ENCODE results near the gene CNBD2.
"Not testable (repeated sequence)": the region's sequence is repeated elsewhere in the genome, so short reads cannot be mapped to it uniquely, and the experiment has no call there.

Gene CNBD2

DNA sequence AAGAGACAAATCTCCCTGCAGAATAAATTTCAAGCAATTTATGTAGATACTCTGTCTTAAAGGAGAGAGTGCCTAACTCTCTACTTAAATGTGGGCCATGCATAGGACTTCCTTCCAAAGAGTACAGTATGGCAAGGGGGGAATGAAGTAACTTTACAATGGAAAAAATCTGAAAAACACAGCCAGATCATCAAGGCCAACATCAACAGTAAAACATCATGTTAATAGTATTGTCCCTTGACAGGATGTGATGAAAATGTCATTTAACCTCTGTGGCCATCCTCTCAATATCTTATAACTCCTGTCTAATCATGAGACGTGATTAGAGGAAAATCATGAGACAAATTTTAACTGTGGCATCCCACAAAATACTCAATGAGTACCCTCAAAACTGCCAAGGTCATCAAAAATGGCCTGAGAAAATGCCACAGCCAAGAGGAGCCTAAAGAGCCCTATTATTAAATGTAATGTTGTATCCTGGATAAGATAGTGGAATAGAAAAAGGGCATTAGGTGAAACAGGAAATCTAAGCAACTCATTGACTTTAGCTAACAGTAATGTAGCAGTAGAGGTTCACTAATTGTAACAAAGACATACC, 47.5 kb downstream of the CNBD2 start:
- TF ChIP-seq TAF1 (IDR thresholded peaks at IDR 0.05; ENCODE audit: low read depth, low read length): no peak
- TF ChIP-seq PAX5 (IDR thresholded peaks at IDR 0.05; ENCODE audit: insufficient read depth, low read length, severe bottlenecking): no peak
- no peak for TF ChIP-seq SPI1 (IDR thresholded peaks at IDR 0.05; ENCODE audit: low read depth, low read length)
- no peak for TF ChIP-seq POU2F2 (IDR thresholded peaks at IDR 0.05; ENCODE audit: low read depth, low read length)
- TF ChIP-seq POLR2AphosphoS5 (IDR thresholded peaks at IDR 0.05; ENCODE audit: low read depth, low read length): no peak
- TF ChIP-seq POLR2A (IDR thresholded peaks at IDR 0.05; ENCODE audit: low read depth, low read length): no peak
- FAIRE-seq: no peak
- no peak for DNase-seq (ENCODE audit: insufficient read length, low spot score)

DNA sequence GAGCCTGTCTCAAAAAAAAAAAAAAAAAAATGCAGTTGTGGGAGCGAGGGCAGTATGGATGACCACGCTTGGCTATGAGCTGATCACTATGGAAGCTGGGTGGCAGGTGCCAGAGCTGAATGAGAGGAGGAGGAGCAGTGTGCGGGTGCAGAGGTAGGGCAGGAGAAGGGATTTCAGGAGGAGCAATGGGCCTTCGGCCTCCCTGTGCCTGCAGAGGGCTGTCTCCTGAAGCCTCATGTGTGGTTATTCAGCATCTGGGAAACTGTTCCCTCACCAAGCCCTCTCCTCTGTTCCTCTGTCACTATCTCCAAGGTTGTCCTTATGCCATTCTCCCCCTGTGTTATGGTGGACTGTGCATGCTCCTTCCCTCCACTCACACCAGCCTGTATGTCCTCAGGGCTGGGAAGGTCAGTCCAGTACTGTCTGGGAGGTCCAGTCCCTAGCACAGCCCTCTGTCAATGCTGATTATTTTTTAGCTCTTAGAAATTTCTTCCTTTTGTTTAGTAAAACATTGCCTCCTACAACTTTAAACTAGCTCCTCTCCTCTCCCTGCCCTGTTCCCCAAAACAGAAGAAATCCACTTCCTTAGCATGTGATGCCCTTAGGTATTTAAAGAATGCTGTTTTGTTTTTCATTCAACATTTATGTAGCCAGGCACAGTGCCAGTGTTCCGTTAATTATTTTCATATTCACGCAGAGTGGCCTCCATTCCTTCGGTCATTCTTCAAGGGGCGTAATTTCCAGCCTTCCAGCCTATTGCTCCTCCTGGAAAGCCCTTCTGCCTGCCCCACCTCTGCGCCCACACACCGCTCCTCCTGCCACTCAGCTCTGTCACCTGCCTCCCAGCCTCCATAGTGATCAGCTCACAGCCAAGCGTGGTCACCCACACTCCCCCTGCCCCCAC, 48.9 kb downstream of the CNBD2 start:
- FAIRE-seq: no peak
- TF ChIP-seq SPI1 (IDR thresholded peaks at IDR 0.05; ENCODE audit: low read depth, low read length) (no peak), POLR2A (IDR thresholded peaks at IDR 0.05; ENCODE audit: low read depth, low read length) (no peak), POU2F2 (IDR thresholded peaks at IDR 0.05; ENCODE audit: low read depth, low read length) (no peak), POLR2AphosphoS5 (IDR thresholded peaks at IDR 0.05; ENCODE audit: low read depth, low read length) (no peak), PAX5 (IDR thresholded peaks at IDR 0.05; ENCODE audit: insufficient read depth, low read length, severe bottlenecking) (no peak), TAF1 (IDR thresholded peaks at IDR 0.05; ENCODE audit: low read depth, low read length) (no peak)
- DNase-seq (ENCODE audit: insufficient read length, low spot score): no peak

DNA sequence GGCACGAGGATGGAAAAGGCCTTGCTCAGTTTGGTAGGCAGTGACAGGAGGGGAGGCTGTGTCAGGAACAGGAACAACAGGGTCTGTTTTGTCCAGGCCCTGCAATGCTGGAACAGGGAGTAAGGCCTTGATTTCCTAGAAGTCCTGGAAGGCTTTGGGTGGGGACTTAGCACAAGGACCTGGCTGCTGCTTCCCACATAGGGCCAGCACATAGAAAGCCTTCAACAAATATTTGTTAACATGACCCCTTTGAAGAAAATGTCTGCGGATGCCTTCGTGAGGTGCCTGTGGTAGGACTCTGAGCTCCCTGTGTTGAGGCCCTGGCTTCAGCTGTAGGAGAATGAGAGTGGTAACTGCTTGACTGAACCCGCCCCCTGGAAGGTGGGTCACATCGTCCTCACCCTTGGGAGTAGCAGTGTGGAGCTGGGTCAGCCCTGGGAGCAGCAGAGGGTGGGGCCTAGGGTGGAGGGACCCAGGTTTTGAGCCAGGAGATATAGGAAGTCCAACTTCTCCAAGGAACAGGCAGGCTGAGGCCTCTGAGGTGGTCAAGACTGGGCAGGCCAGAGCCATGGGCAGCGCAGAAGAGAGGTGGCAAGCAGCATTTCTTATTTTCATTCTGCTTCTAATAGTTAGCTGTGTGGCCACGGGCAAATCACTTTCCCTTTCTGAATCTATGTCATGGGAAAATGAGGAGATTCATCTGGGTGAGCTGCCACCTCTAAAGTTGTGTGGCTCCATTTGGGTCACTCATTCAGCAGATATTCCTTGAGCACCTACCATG, 50.0 kb downstream of the CNBD2 start:
- no peak for TF ChIP-seq POLR2A (IDR thresholded peaks at IDR 0.05; ENCODE audit: low read depth, low read length)
- no peak for TF ChIP-seq PAX5 (IDR thresholded peaks at IDR 0.05; ENCODE audit: insufficient read depth, low read length, severe bottlenecking)
- TF ChIP-seq SPI1 (IDR thresholded peaks at IDR 0.05; ENCODE audit: low read depth, low read length): no peak
- TF ChIP-seq POLR2AphosphoS5 (IDR thresholded peaks at IDR 0.05; ENCODE audit: low read depth, low read length): no peak
- no peak for TF ChIP-seq TAF1 (IDR thresholded peaks at IDR 0.05; ENCODE audit: low read depth, low read length)
- no peak for TF ChIP-seq POU2F2 (IDR thresholded peaks at IDR 0.05; ENCODE audit: low read depth, low read length)
- no peak for FAIRE-seq
- no peak for DNase-seq (ENCODE audit: insufficient read length, low spot score)

DNA sequence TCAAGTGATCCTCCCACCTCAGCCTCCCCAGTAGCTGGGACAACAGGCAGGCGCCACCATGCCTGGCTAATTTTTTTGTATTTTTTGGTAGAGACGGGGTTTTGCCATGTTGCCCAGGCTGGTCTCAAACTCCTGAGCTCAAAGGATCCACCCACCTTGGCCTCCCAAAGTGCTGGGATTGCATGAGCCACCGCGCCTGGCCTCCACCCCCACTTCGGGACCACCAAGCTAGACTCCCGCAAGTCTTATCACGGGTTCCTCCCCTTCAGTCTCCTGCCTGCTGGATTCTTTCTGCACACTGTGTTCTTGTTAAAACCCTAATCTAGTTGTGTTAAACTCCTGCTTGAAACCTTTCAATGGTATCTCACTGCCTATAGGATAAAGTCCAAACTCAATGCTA, 57.7 kb downstream of the CNBD2 start:
- not testable (repeated sequence) for DNase-seq (ENCODE audit: insufficient read length, low spot score); FAIRE-seq

DNA sequence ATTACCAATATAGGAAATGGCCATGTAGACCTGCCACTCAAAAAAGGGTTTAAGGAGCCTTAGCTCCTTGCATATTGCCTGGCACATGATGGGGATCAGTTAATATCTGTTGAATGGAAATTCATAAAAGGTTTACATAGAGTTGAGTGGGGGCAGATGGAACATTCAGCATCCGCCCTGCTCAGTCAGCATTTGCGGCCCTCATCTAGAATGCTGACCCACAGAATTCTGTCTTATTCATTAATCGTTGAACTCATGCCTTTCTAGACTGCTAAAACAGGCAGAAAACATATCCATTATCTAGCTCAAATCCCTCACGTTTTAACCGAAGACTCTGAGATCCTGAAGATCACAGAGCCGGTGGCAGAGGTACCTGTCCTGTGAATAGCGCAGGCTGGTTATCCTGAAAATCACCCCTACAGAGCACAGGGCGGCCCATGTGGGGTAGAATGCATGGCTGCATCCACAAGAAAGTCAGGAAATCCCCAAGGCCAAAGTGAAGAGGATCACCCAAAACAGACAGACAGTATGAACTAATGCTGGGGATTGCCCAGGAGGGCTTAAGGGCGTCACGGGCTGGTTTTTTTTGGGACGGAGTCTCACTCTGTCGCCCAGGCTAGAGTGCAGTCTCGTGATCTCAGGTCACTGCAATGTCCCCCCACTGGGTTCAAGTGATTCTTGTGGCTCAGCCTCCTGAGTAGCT, 59.9 kb downstream of the CNBD2 start:
- no peak for DNase-seq (ENCODE audit: insufficient read length, low spot score)
- no peak for FAIRE-seq
- TF ChIP-seq POLR2AphosphoS5 (IDR thresholded peaks at IDR 0.05; ENCODE audit: low read depth, low read length) (no peak), POLR2A (IDR thresholded peaks at IDR 0.05; ENCODE audit: low read depth, low read length) (no peak), SPI1 (IDR thresholded peaks at IDR 0.05; ENCODE audit: low read depth, low read length) (no peak), POU2F2 (IDR thresholded peaks at IDR 0.05; ENCODE audit: low read depth, low read length) (no peak), TAF1 (IDR thresholded peaks at IDR 0.05; ENCODE audit: low read depth, low read length) (no peak)

DNA sequence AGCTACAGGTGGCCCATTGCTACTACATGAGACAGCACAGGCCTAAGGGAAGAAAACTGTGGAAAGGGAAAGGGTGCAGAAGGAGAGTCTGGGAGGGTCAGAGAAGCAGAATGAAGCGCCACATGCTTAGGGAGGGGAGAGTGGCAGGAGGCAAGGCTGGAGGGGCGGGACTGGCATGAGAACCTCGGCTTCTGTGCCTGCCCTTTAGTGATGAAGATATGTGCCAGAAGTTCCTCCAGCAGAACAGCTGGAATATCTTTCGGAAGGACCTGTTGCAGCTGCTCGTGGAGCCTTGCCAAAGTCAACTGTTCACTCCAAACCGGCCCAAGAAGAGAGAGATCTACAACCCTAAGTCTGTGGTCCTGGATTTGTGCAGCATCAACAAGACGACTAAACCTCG, 61.8 kb downstream of the CNBD2 start:
- FAIRE-seq (no peak), DNase-seq (ENCODE audit: insufficient read length, low spot score) (no peak)
- TF ChIP-seq PAX5 (IDR thresholded peaks at IDR 0.05; ENCODE audit: insufficient read depth, low read length, severe bottlenecking) (no peak), SPI1 (IDR thresholded peaks at IDR 0.05; ENCODE audit: low read depth, low read length) (no peak), POU2F2 (IDR thresholded peaks at IDR 0.05; ENCODE audit: low read depth, low read length) (no peak), POLR2AphosphoS5 (IDR thresholded peaks at IDR 0.05; ENCODE audit: low read depth, low read length) (no peak), TAF1 (IDR thresholded peaks at IDR 0.05; ENCODE audit: low read depth, low read length) (no peak), POLR2A (IDR thresholded peaks at IDR 0.05; ENCODE audit: low read depth, low read length) (no peak)

DNA sequence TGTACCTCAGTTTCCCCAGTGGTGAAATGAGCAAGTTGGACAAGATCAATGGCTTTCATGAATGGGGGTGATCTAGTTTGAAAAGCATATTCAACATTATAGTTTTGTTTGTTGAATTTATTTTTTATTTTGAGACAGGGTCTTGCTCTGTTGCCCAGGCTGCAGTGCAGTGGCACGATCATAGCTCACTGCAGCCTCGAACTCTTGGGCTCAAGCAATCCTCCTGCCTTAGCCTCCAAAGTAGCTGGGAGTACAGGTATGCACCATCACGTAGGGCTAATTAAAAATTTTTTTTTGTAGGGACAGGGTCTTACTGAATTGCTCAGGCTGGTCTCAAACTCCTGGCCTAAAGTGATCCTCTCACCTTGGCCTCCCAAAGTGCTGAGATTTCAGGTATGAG, 63.4 kb downstream of the CNBD2 start:
- FAIRE-seq (no peak), DNase-seq (ENCODE audit: insufficient read length, low spot score) (no peak)
- no peak for TF ChIP-seq POU2F2 (IDR thresholded peaks at IDR 0.05; ENCODE audit: low read depth, low read length)
- TF ChIP-seq TAF1 (IDR thresholded peaks at IDR 0.05; ENCODE audit: low read depth, low read length): no peak
- no peak for TF ChIP-seq SPI1 (IDR thresholded peaks at IDR 0.05; ENCODE audit: low read depth, low read length)
- TF ChIP-seq POLR2AphosphoS5 (IDR thresholded peaks at IDR 0.05; ENCODE audit: low read depth, low read length): no peak
- no peak for TF ChIP-seq PAX5 (IDR thresholded peaks at IDR 0.05; ENCODE audit: insufficient read depth, low read length, severe bottlenecking)
- TF ChIP-seq POLR2A (IDR thresholded peaks at IDR 0.05; ENCODE audit: low read depth, low read length): no peak

DNA sequence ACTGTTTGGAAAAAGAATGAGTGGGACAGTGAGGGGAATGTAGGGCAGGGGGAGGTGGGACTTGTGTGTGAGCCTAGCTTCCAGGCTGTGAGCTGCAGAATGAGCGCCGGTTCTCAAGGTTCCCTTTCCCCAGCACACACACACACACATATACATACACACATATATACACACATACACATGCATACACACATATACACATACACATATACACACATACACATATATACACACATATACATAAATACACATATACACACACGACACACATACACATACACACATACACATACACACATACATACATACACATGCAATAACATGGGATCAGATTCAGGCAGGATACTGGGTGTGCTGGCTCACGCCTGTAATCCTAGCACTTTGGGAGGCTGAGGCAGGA, 66.5 kb downstream of the CNBD2 start:
- no peak for DNase-seq (ENCODE audit: insufficient read length, low spot score)
- TF ChIP-seq POU2F2 (IDR thresholded peaks at IDR 0.05; ENCODE audit: low read depth, low read length) (no peak), POLR2A (IDR thresholded peaks at IDR 0.05; ENCODE audit: low read depth, low read length) (no peak), POLR2AphosphoS5 (IDR thresholded peaks at IDR 0.05; ENCODE audit: low read depth, low read length) (no peak)
- peak; percentile 16 for FAIRE-seq

DNA sequence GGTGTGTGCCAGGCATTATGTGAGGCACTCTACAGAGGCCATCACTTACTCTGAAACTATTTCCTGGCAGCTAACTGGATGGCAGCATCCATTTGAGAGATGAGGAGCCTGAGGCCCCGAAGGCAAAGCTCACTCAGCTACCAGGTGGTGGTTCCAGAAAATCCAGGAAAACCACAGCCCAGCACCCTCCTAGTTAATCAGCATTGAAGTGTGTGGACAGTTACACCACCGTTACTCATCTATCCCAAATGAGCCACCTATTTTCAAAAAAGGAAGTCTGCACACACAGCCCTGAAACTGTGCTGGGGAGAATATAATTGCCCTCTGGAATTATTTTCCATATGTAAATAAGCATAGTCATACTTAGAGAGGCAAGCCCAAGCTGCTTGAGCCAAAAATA, 67.4 kb downstream of the CNBD2 start:
- TF ChIP-seq TAF1 (IDR thresholded peaks at IDR 0.05; ENCODE audit: low read depth, low read length): no peak
- no peak for TF ChIP-seq POLR2AphosphoS5 (IDR thresholded peaks at IDR 0.05; ENCODE audit: low read depth, low read length)
- no peak for TF ChIP-seq SPI1 (IDR thresholded peaks at IDR 0.05; ENCODE audit: low read depth, low read length)
- no peak for TF ChIP-seq POU2F2 (IDR thresholded peaks at IDR 0.05; ENCODE audit: low read depth, low read length)
- TF ChIP-seq POLR2A (IDR thresholded peaks at IDR 0.05; ENCODE audit: low read depth, low read length): no peak
- no peak for TF ChIP-seq PAX5 (IDR thresholded peaks at IDR 0.05; ENCODE audit: insufficient read depth, low read length, severe bottlenecking)
- FAIRE-seq (no peak), DNase-seq (ENCODE audit: insufficient read length, low spot score) (no peak)

All from GM12891 (cell line).